K562 (cell line): ENCODE results near the gene SLC4A11. TPM values are rescaled to one million over a fixed set of nuclear protein-coding genes. Genes with fewer than 3 reads are reported as not detected.

Source experiments
- ATAC-seq: fragments of 200-7000 bp; cut with Tn5 transposase; 3 replicates; pipeline ENCODE4 v1.9.1; 2020; ENCODE audit warnings: moderate library complexity
- BruUV-seq: library from RNA; stranded (reverse); fragments of 400-500 nt; replicated peaks from 2 replicates; lab custom pipeline; 2021; lab: Mats Ljungman, UMichigan
- CTCF ChIA-PET: fragments of 300-600 bp; formaldehyde crosslinking; extraction: SDS; loops from one replicate; lab custom pipeline; 2021; ENCODE audit warnings: low intra/inter-chr PET ratio; lab: Yijun Ruan, JAX
- POLR2A ChIA-PET: fragments of 300-600, 350-650 bp; sonication (Branson Sonifier 250); formaldehyde crosslinking; extraction: SDS; loops from one replicate; lab custom pipeline; 2021; ENCODE audit warnings: antibody characterized with exemption, inconsistent platforms; lab: Yijun Ruan, JAX
- DNase-seq, 4 experiments: peaks; one replicate each; pipeline versions ENCODE4 v3.0.0 to v3.0.0-alpha.2; 2011 to 2018; ENCODE audit warnings: low spot score in 3 of 4, mixed read lengths in 3 of 4; ENCODE audit errors: extremely low read depth in 1 of 4
- FAIRE-seq: peaks from 2 replicates; lab custom pipeline; 2011; peaks lifted over from hg19 to GRCh38; lab: Jason Lieb, UNC
- H2AFZ ChIP-seq: 2 replicates; pipeline ENCODE4 v1.6.0; 2011; ENCODE audit warnings: low read depth, low read length, control low read depth, inconsistent platforms
- H3K27ac ChIP-seq: fragments of 200-600 bp; 3 replicates; pipeline ENCODE4 v1.8.0; 2011; ENCODE audit warnings: low read depth, mild to moderate bottlenecking, control low read depth, inconsistent platforms, low read length, moderate library complexity, mixed read lengths; ENCODE audit errors: extremely low read depth
- H3K27me3 ChIP-seq, 2 experiments: fragments of 300-600 bp in 1 of 2; 2 replicates in 1 of 2; 3 replicates in 1 of 2; pipeline versions ENCODE4 v1.6.0 to v1.8.0; 2011; ENCODE audit warnings: inconsistent platforms in 2 of 2, low read length in 2 of 2, mild to moderate bottlenecking in 1 of 2, mixed read lengths in 1 of 2, moderate library complexity in 1 of 2; ENCODE audit not compliant: control insufficient read depth in 2 of 2, insufficient read depth in 2 of 2
- H3K36me3 ChIP-seq: fragments of 300-600 bp; 3 replicates; pipeline ENCODE4 v1.8.0; 2011; ENCODE audit warnings: mild to moderate bottlenecking, low read length, inconsistent platforms; ENCODE audit not compliant: control insufficient read depth, insufficient read depth
- H3K4me1 ChIP-seq, 2 experiments: fragments of 200-600 bp in 1 of 2; replicated peaks in 1 of 2; 2 replicates in 1 of 2; 3 replicates in 1 of 2; pipeline versions ENCODE4 v1.5.1 to v1.8.0; 2011; ENCODE audit warnings: inconsistent platforms in 2 of 2, low read length in 2 of 2, mild to moderate bottlenecking in 1 of 2, mixed read lengths in 1 of 2, moderate library complexity in 1 of 2; ENCODE audit not compliant: control insufficient read depth in 2 of 2, insufficient read depth in 2 of 2
- H3K4me2 ChIP-seq: 2 replicates; pipeline ENCODE4 v1.6.1; 2011; ENCODE audit warnings: low read length, control low read depth, inconsistent platforms, mixed read lengths; ENCODE audit not compliant: insufficient read depth
- H3K4me3 ChIP-seq: fragments of 200-600 bp; sonication (generic), shearing (Covaris generic); 2 replicates; pipeline ENCODE4 v1.5.1; 2016; ENCODE audit warnings: control low read depth, inconsistent platforms
- H3K79me2 ChIP-seq: fragments of 200-600 bp; 3 replicates; pipeline ENCODE4 v1.8.0; 2011; ENCODE audit warnings: low read length, inconsistent platforms; ENCODE audit not compliant: control insufficient read depth, insufficient read depth
- H3K9ac ChIP-seq, 2 experiments: 2 replicates each; pipeline versions ENCODE4 v1.6.0 to v1.6.1; 2011; ENCODE audit warnings: low read depth in 2 of 2, low read length in 2 of 2, control low read depth in 1 of 2, inconsistent platforms in 1 of 2, mild to moderate bottlenecking in 1 of 2, mixed read lengths in 1 of 2; ENCODE audit not compliant: insufficient read depth in 1 of 2
- H3K9me1 ChIP-seq: one replicate; pipeline ENCODE4 v1.6.0; 2011; ENCODE audit warnings: inconsistent platforms, mild to moderate bottlenecking, low read length, moderate library complexity; ENCODE audit not compliant: control insufficient read depth, insufficient read depth
- H3K9me3 ChIP-seq: replicated peaks from 2 replicates; pipeline ENCODE4 v1.5.1; 2011; ENCODE audit warnings: low read depth, low read length, inconsistent platforms; ENCODE audit not compliant: control insufficient read depth, insufficient read depth
- H4K20me1 ChIP-seq: replicated peaks from 2 replicates; pipeline ENCODE4 v1.6.1; 2011; ENCODE audit warnings: low read length, inconsistent platforms, mixed read lengths; ENCODE audit not compliant: control insufficient read depth, insufficient read depth
- SIN3B ChIP-seq: fragments of 450-650 bp; IDR thresholded peaks from 2 replicates; pipeline ENCODE4 v1.6.1; 2017; ENCODE audit warnings: low read depth, mild to moderate bottlenecking, moderate library complexity
- WGBS: fragments of 100-300 bp; shearing (Covaris generic); methylation state at CpG from one replicate; pipeline ENCODE4 v1.1.6; 2016; ENCODE audit warnings: low coverage, mixed read lengths; ENCODE audit not compliant: insufficient coverage; ENCODE audit errors: missing lambda C conversion rate; 5-methylcytosine and 5-hydroxymethylcytosine counted together
- in situ Hi-C: fragments of 300-500 bp; cut with MboI; formaldehyde crosslinking; loops from 4 replicates; pipeline ENCODE4 v1.15.0; 2018; ENCODE audit warnings: inconsistent platforms, mixed read lengths
- intact Hi-C: fragments of 100-400 bp; cut with micrococcal nuclease; formaldehyde crosslinking; loops from 2 replicates; pipeline ENCODE4 v1.14.2; 2022
- polyA plus RNA-seq, 8 experiments: library from polyadenylated mRNA; depleted of rRNA in 4 of 8; stranded (reverse) in 5 of 8; unstranded in 3 of 8; fragments of >200 nt; fragmentation: Nextera tagmentation in 2 of 8; fragmentation: Illumina TruSeq in 1 of 8; extraction: Ambion mirVana in 2 of 8; extraction: Trizol in 1 of 8; gene quantifications; 2 replicates each; pipeline versions ENCODE4 v1.2.1 to v1.2.3, GENCODE V29; 2011 to 2014; ENCODE audit warnings: inconsistent platforms in 1 of 8, missing spikeins in 1 of 8
- total RNA-seq, 7 experiments: library from RNA; depleted of rRNA in 6 of 7; stranded (reverse); fragments of >200 nt in 6 of 7; fragmentation: Illumina TruSeq in 2 of 7; extraction: Trizol in 2 of 7; gene quantifications; 2 replicates each; pipeline versions ENCODE4 v1.2.1 to v1.2.3, GENCODE V29; 2011 to 2021; ENCODE audit warnings: low replicate concordance in 1 of 7
- TF ChIP-seq, protein P1 (sequence below), 3 experiments: IDR thresholded peaks in 2 of 3; conservative IDR thresholded peaks in 1 of 3; 2 replicates each; pipeline ENCODE4 v1.5.1; 2011 to 2012; ENCODE audit warnings: low read length in 3 of 3, mild to moderate bottlenecking in 3 of 3, control low read depth in 2 of 3, improper control_type of control experiment in 1 of 3, inconsistent platforms in 1 of 3, low read depth in 1 of 3, mixed read lengths in 1 of 3, moderate library complexity in 1 of 3; ENCODE audit not compliant: insufficient read depth in 2 of 3
- TF ChIP-seq, protein P2 (sequence below): fragments of 250-450 bp; sonication (Bioruptor Pico); IDR thresholded peaks from 2 replicates; pipeline ENCODE4 v1.4.0; 2020; ENCODE audit warnings: mild to moderate bottlenecking, moderate library complexity

Gene SLC4A11
- total and polyA plus RNA-seq, 9 of the 15 experiments (the other 6 are each of a cell fraction or from before 2014, with no cell fraction given): 0.10 to 2.0 (median 0.20) TPM

DNA sequence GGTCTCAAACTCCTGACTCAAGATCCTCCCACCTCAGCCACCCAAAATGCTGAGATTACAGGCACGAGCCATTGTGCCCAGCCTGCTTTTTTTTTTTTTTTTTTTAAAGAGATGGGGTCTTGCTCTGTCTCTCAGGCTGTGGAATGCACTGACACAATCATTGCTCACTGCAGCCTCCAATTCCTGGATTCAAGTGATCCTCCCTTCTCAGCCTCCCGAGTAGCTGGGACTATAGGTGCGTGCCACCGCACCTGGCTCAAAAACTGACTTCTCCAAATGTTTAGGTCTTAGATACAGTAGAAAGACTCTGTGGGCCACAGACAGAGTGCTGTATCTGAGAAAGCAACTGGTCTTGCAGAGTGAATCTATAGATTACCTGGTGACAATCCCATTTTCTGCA lies 31.1 kb upstream of the SLC4A11 start:
- Histone ChIP-seq H3K9me3 (no peaks in the 10 kb centered on the region), H3K79me2 (no peaks in the 10 kb centered on the region), H3K4me3 (no peak overlapping the region), H3K27ac (no peak overlapping the region), H3K36me3 (no peaks in the 10 kb centered on the region), H3K4me2 (no peak overlapping the region), H3K4me1 (no peaks in the 10 kb centered on the region), H3K9me1 (no peaks in the 10 kb centered on the region), H3K9ac (no peak overlapping the region), H2AFZ (no peak overlapping the region), H3K27me3 (no peaks in the 10 kb centered on the region), H4K20me1 (no peaks in the 10 kb centered on the region)
- ChIA-PET CTCF (interaction anchor here (0.7 kb wide), 1 partner anchor 429 kb away, joined by 6 read pairs; no protein-coding TSS in a partner anchor), POLR2A (no interaction called here)
- intact Hi-C loops (loop anchor here (10.0 kb wide), 1 partner anchor 215 kb away; no protein-coding TSS in a partner anchor), in situ Hi-C loops (no loop called here)
- ATAC-seq: no peak
- no TSS peak for BruUV-seq
- FAIRE-seq: no peak
- TF ChIP-seq, protein P1, sequence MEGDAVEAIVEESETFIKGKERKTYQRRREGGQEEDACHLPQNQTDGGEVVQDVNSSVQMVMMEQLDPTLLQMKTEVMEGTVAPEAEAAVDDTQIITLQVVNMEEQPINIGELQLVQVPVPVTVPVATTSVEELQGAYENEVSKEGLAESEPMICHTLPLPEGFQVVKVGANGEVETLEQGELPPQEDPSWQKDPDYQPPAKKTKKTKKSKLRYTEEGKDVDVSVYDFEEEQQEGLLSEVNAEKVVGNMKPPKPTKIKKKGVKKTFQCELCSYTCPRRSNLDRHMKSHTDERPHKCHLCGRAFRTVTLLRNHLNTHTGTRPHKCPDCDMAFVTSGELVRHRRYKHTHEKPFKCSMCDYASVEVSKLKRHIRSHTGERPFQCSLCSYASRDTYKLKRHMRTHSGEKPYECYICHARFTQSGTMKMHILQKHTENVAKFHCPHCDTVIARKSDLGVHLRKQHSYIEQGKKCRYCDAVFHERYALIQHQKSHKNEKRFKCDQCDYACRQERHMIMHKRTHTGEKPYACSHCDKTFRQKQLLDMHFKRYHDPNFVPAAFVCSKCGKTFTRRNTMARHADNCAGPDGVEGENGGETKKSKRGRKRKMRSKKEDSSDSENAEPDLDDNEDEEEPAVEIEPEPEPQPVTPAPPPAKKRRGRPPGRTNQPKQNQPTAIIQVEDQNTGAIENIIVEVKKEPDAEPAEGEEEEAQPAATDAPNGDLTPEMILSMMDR (IDR thresholded peaks at IDR 0.05 in 2 of 3, conservative IDR thresholded peaks at IDR 0.05 in 1 of 3; ENCODE audit: insufficient read depth in 2 of 3, low read depth in 1 of 3, low read length in 3 of 3): no peak
- TF ChIP-seq, protein P2, sequence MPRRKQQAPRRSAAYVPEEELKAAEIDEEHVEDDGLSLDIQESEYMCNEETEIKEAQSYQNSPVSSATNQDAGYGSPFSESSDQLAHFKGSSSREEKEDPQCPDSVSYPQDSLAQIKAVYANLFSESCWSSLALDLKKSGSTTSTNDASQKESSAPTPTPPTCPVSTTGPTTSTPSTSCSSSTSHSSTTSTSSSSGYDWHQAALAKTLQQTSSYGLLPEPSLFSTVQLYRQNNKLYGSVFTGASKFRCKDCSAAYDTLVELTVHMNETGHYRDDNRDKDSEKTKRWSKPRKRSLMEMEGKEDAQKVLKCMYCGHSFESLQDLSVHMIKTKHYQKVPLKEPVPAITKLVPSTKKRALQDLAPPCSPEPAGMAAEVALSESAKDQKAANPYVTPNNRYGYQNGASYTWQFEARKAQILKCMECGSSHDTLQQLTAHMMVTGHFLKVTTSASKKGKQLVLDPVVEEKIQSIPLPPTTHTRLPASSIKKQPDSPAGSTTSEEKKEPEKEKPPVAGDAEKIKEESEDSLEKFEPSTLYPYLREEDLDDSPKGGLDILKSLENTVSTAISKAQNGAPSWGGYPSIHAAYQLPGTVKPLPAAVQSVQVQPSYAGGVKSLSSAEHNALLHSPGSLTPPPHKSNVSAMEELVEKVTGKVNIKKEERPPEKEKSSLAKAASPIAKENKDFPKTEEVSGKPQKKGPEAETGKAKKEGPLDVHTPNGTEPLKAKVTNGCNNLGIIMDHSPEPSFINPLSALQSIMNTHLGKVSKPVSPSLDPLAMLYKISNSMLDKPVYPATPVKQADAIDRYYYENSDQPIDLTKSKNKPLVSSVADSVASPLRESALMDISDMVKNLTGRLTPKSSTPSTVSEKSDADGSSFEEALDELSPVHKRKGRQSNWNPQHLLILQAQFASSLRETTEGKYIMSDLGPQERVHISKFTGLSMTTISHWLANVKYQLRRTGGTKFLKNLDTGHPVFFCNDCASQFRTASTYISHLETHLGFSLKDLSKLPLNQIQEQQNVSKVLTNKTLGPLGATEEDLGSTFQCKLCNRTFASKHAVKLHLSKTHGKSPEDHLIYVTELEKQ (CRISPR knock-in tag): no peak
- no peak for TF ChIP-seq SIN3B
- no CpG with 5 or more reads among the region's 4 CpGs for WGBS
- DNase-seq: no peak
